Mesenchymal stem cell (in vitro differentiated cells and primary cell): ENCODE results near the gene RARS2.

Experiments
- DNase-seq: peaks from one replicate; pipeline ENCODE4 v3.0.0-alpha.2; 2013
- H2AFZ ChIP-seq: one replicate; pipeline ENCODE4 v1.6.1; 2013; ENCODE audit warnings: low read depth, mild to moderate bottlenecking, control low read depth, inconsistent platforms, low read length, moderate library complexity
- H2AK5ac ChIP-seq: 2 replicates; pipeline ENCODE4 v1.6.1; 2013; ENCODE audit warnings: low read length, moderate library complexity, mild to moderate bottlenecking, inconsistent platforms; ENCODE audit not compliant: severe bottlenecking
- H2BK120ac ChIP-seq: one replicate; pipeline ENCODE4 v1.6.1; 2013; ENCODE audit warnings: low read depth, mild to moderate bottlenecking, inconsistent platforms, low read length, moderate library complexity
- H2BK12ac ChIP-seq, 2 experiments: one replicate each; pipeline ENCODE4 v1.6.1; 2013; ENCODE audit warnings: inconsistent platforms in 2 of 2, low read length in 2 of 2, mild to moderate bottlenecking in 2 of 2, moderate library complexity in 2 of 2, control low read depth in 1 of 2
- H2BK15ac ChIP-seq: one replicate; pipeline ENCODE4 v1.6.1; 2013; ENCODE audit warnings: mild to moderate bottlenecking, low read depth, inconsistent platforms; ENCODE audit not compliant: poor library complexity, severe bottlenecking
- H2BK5ac ChIP-seq: 2 replicates; pipeline ENCODE4 v1.6.1; 2013; ENCODE audit warnings: low read depth, mild to moderate bottlenecking, low read length, control low read depth, inconsistent platforms; ENCODE audit not compliant: poor library complexity, severe bottlenecking
- H3K14ac ChIP-seq, 2 experiments: one replicate each; pipeline ENCODE4 v1.6.1; 2013; ENCODE audit warnings: inconsistent platforms in 2 of 2, low read length in 2 of 2, control low read depth in 1 of 2, mild to moderate bottlenecking in 1 of 2, moderate library complexity in 1 of 2
- H3K18ac ChIP-seq, 2 experiments: one replicate each; pipeline ENCODE4 v1.6.1; 2013; ENCODE audit warnings: inconsistent platforms in 2 of 2, low read length in 2 of 2, control low read depth in 1 of 2, low read depth in 1 of 2, mild to moderate bottlenecking in 1 of 2
- H3K23ac ChIP-seq, 2 experiments: one replicate each; pipeline ENCODE4 v1.6.1; 2013; ENCODE audit warnings: inconsistent platforms in 2 of 2, low read length in 2 of 2, mild to moderate bottlenecking in 2 of 2, moderate library complexity in 2 of 2, control low read depth in 1 of 2
- H3K27ac ChIP-seq: 2 replicates; pipeline ENCODE4 v1.5.1; 2013; ENCODE audit warnings: mild to moderate bottlenecking, moderate library complexity, low read length, control low read depth, inconsistent platforms; ENCODE audit not compliant: poor library complexity, severe bottlenecking
- H3K27me3 ChIP-seq, 2 experiments: 2 replicates each; pipeline versions ENCODE4 v1.6.1 to v1.7.0; 2013; ENCODE audit warnings: low read length in 2 of 2, mild to moderate bottlenecking in 2 of 2, moderate library complexity in 2 of 2, control low read depth in 1 of 2, inconsistent platforms in 1 of 2; ENCODE audit not compliant: control insufficient read depth in 1 of 2, insufficient read depth in 1 of 2
- H3K36me3 ChIP-seq, 2 experiments: 2 replicates each; pipeline versions ENCODE4 v1.6.1 to v1.7.0; 2013; ENCODE audit warnings: low read length in 2 of 2, control low read depth in 1 of 2, inconsistent platforms in 1 of 2, low read depth in 1 of 2, mild to moderate bottlenecking in 1 of 2; ENCODE audit not compliant: insufficient read depth in 2 of 2, control insufficient read depth in 1 of 2
- H3K4ac ChIP-seq, 2 experiments: one replicate each; pipeline ENCODE4 v1.6.1; 2013; ENCODE audit warnings: inconsistent platforms in 2 of 2, low read length in 2 of 2, mild to moderate bottlenecking in 2 of 2, moderate library complexity in 2 of 2, control low read depth in 1 of 2, low read depth in 1 of 2
- H3K4me1 ChIP-seq: 2 replicates; pipeline ENCODE4 v1.6.1; 2013; ENCODE audit warnings: low read depth, low read length, control low read depth; ENCODE audit not compliant: control insufficient read depth, insufficient read depth
- H3K4me2 ChIP-seq: 2 replicates; pipeline ENCODE4 v1.6.1; 2013; ENCODE audit warnings: low read length, mild to moderate bottlenecking, inconsistent platforms; ENCODE audit not compliant: poor library complexity, severe bottlenecking
- H3K4me3 ChIP-seq, 2 experiments: 2 replicates each; pipeline versions ENCODE4 v1.5.1 to v1.7.0; 2013; ENCODE audit warnings: low read length in 2 of 2, mild to moderate bottlenecking in 2 of 2, control low read depth in 1 of 2, low read depth in 1 of 2; ENCODE audit not compliant: insufficient read depth in 1 of 2
- H3K79me1 ChIP-seq: replicated peaks from 2 replicates; pipeline ENCODE4 v1.6.1; 2013; ENCODE audit warnings: mild to moderate bottlenecking, control low read depth, low read length, inconsistent platforms; ENCODE audit not compliant: poor library complexity, severe bottlenecking
- H3K9ac ChIP-seq: 2 replicates; pipeline ENCODE4 v1.7.0; 2013; ENCODE audit warnings: mild to moderate bottlenecking, low read length, moderate library complexity
- H3K9me3 ChIP-seq: 2 replicates; pipeline ENCODE4 v1.7.0; 2013; ENCODE audit warnings: mild to moderate bottlenecking, low read length; ENCODE audit not compliant: control insufficient read depth
- H4K8ac ChIP-seq: one replicate; pipeline ENCODE4 v1.6.1; 2013; ENCODE audit warnings: inconsistent platforms, mild to moderate bottlenecking, low read length, moderate library complexity
- H4K91ac ChIP-seq: one replicate; pipeline ENCODE4 v1.6.1; 2013; ENCODE audit warnings: mild to moderate bottlenecking, low read length, inconsistent platforms
- WGBS: methylation state at CpG from one replicate; pipeline ENCODE4 v1.1.7; 2013; ENCODE audit warnings: mixed read lengths; 5-methylcytosine and 5-hydroxymethylcytosine counted together

Gene RARS2

GRCh38 chr6:87555506-87555905, 34.3 kb downstream of the RARS2 start:
- H2AK5ac ChIP-seq, result no peak overlapping the region
- peaks cover 31% of the 10 kb centered on the region for H3K79me1 ChIP-seq
- H2BK15ac ChIP-seq, result no peak overlapping the region
- H3K18ac ChIP-seq, result no peak overlapping the region
- H3K27ac ChIP-seq, result no peak overlapping the region
- no peaks in the 10 kb centered on the region for H3K9me3 ChIP-seq
- no peak overlapping the region for H3K4ac ChIP-seq
- H2BK5ac ChIP-seq, result no peak overlapping the region
- DNase-seq, result no peak
- no peak overlapping the region for H3K14ac ChIP-seq
- H2BK12ac ChIP-seq, result no peak overlapping the region
- no peak overlapping the region for H2AFZ ChIP-seq
- no peak overlapping the region for H3K9ac ChIP-seq
- no peaks in the 10 kb centered on the region for H3K4me1 ChIP-seq
- H4K8ac ChIP-seq, result no peak overlapping the region
- H3K36me3 ChIP-seq, result peaks cover 7 to 78% of the 10 kb centered on the region in 2 experiments
- no peaks in the 10 kb centered on the region for H3K27me3 ChIP-seq
- no peak overlapping the region for H4K91ac ChIP-seq
- no peak overlapping the region for H3K4me3 ChIP-seq
- no peak overlapping the region for H2BK120ac ChIP-seq
- no peak overlapping the region for H3K23ac ChIP-seq
- no peak overlapping the region for H3K4me2 ChIP-seq

GRCh38 chr6:87553159-87553765, 36.5 kb downstream of the RARS2 start:
- peaks cover 28% of the 10 kb centered on the region for H3K79me1 ChIP-seq
- no peak overlapping the region for H4K8ac ChIP-seq
- H2AK5ac ChIP-seq, result no peak overlapping the region
- H3K4me3 ChIP-seq, result no peak overlapping the region
- H4K91ac ChIP-seq, result no peak overlapping the region
- H3K4me1 ChIP-seq, result no peaks in the 10 kb centered on the region
- no peak overlapping the region for H2BK15ac ChIP-seq
- no peak overlapping the region for H3K18ac ChIP-seq
- peak overlapping the region; percentile 3 for H2BK5ac ChIP-seq
- no peak overlapping the region for H2BK120ac ChIP-seq
- no peak overlapping the region for H3K14ac ChIP-seq
- no peak overlapping the region for H2AFZ ChIP-seq
- peak; percentile 11 for DNase-seq
- H3K23ac ChIP-seq, result no peak overlapping the region
- peaks cover 9 to 76% of the 10 kb centered on the region in 2 experiments for H3K36me3 ChIP-seq
- no peaks in the 10 kb centered on the region for H3K9me3 ChIP-seq
- H3K27me3 ChIP-seq, result no peaks in the 10 kb centered on the region
- no peak overlapping the region for H3K27ac ChIP-seq
- WGBS, result 98% methylated on average over 3 of the region's 4 CpGs
- no peak overlapping the region for H3K9ac ChIP-seq
- no peak overlapping the region for H2BK12ac ChIP-seq
- no peak overlapping the region for H3K4ac ChIP-seq
- no peak overlapping the region for H3K4me2 ChIP-seq

GRCh38 chr6:87551799-87552198, 38.0 kb downstream of the RARS2 start:
- no peak overlapping the region for H4K91ac ChIP-seq
- DNase-seq, result no peak
- no peak overlapping the region for H3K4me2 ChIP-seq
- no peak overlapping the region for H3K23ac ChIP-seq
- H3K27me3 ChIP-seq, result no peaks in the 10 kb centered on the region
- H3K4me1 ChIP-seq, result no peaks in the 10 kb centered on the region
- H3K18ac ChIP-seq, result no peak overlapping the region
- H3K9me3 ChIP-seq, result no peaks in the 10 kb centered on the region
- peaks cover 13 to 79% of the 10 kb centered on the region in 2 experiments for H3K36me3 ChIP-seq
- no peak overlapping the region for H4K8ac ChIP-seq
- no CpG with 5 or more reads among the region's 2 CpGs for WGBS
- no peak overlapping the region for H2AFZ ChIP-seq
- H2BK5ac ChIP-seq, result no peak overlapping the region
- no peak overlapping the region for H2BK12ac ChIP-seq
- H3K9ac ChIP-seq, result no peak overlapping the region
- no peak overlapping the region for H3K14ac ChIP-seq
- no peak overlapping the region for H3K4me3 ChIP-seq
- no peak overlapping the region for H2AK5ac ChIP-seq
- H3K79me1 ChIP-seq, result peaks cover 27% of the 10 kb centered on the region
- H2BK15ac ChIP-seq, result no peak overlapping the region
- no peak overlapping the region for H3K27ac ChIP-seq
- H2BK120ac ChIP-seq, result no peak overlapping the region
- H3K4ac ChIP-seq, result no peak overlapping the region

DNA sequence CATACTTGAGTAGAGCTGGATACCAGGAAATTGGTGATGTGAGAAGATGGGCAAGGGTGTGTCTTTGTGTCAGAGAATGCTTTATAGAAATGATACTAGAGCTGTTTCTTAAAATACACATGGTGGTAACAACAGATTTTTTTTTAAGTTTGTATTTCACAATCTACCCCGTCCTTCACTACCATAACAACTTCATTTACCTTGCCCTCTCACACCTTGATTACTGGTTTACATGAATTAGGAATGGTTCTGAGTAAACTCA, 45.4 kb downstream of the RARS2 start:
- H2BK15ac ChIP-seq, result no peak overlapping the region
- no peak overlapping the region for H4K91ac ChIP-seq
- no peak for DNase-seq
- H3K27ac ChIP-seq, result no peak overlapping the region
- no peak overlapping the region for H3K18ac ChIP-seq
- no peaks in the 10 kb centered on the region for H3K27me3 ChIP-seq
- H3K9me3 ChIP-seq, result peaks cover 6% of the 10 kb centered on the region
- H3K4me2 ChIP-seq, result no peak overlapping the region
- no peak overlapping the region for H3K4ac ChIP-seq
- H2AFZ ChIP-seq, result no peak overlapping the region
- peaks cover 23% of the 10 kb centered on the region for H3K79me1 ChIP-seq
- H3K4me1 ChIP-seq, result no peaks in the 10 kb centered on the region
- H3K14ac ChIP-seq, result no peak overlapping the region
- no peak overlapping the region for H3K4me3 ChIP-seq
- no CpG with 5 or more reads among the region's 1 CpG for WGBS
- no peak overlapping the region for H3K23ac ChIP-seq
- no peak overlapping the region for H2BK120ac ChIP-seq
- H2AK5ac ChIP-seq, result no peak overlapping the region
- H3K36me3 ChIP-seq, result peaks cover 33 to 93% of the 10 kb centered on the region in 2 experiments
- H2BK12ac ChIP-seq, result no peak overlapping the region
- H2BK5ac ChIP-seq, result no peak overlapping the region
- no peak overlapping the region for H4K8ac ChIP-seq
- H3K9ac ChIP-seq, result no peak overlapping the region
